ENCODE measurements around the gene SALL2. TPM values are rescaled to one million over a fixed set of nuclear protein-coding genes. Genes with fewer than 3 reads are reported as not detected.

The SALL2 gene
- total RNA-seq (2.8 TPM), polyA plus RNA-seq (1 to 10 TPM in 3 of 4 donors, under 1 TPM in 1; 0.73 to 2.1 (median 1.9) TPM)

DNA sequence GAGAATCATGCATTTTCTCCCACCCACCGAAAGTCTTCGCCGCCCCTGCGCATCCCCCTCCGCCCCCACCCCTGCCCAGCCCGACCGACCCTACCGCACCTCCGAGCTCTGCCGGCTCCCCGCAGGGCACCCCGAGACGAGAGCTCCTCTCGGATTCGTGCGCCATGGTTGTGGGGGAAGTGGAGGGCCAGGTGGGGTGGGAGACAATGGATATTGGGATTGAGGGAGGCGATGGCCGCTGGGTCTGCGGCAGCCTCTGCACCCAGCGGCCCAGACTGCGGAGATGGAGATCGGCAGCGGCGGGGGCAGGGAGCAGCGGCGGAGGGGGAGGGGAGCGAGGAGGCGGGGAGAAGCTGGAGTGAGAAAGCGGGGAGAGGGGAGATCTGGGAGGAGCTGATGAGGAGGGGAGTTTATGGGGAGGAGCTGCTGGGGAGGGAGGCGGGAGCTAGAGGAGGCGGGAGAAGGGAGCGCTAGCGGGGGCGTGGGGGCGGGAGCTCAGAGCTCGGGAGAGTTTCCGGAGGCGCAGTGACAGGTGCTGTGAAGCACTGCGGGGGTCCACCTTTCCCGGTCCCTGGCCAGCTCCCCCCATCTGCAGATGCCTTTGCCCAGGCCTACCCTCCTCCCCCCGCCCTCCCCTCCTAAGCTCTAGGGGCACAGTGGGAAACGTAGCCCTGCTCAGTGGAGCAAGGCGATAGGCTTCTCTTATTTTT, at the start of gene SALL2:
Gene SALL2 (minus strand): TSS at position 385 of the 710 bp plus-strand sequence. CDS start 219 bp downstream, at position 166.
- Histone ChIP-seq H3K4me3 (ENCODE audit: low read depth, low read length) (peak within 1 kb of the TSS; percentile 53), H3K4me1 (ENCODE audit: control insufficient read depth, insufficient read depth, low read length, poor library complexity, severe bottlenecking) (peaks cover 11% of the 10 kb centered on the region), H3K36me3 (ENCODE audit: control insufficient read depth, insufficient read depth, low read length) (no peaks in the 10 kb centered on the region), H3K9me3 (ENCODE audit: control insufficient read depth in 2 of 2, low read length in 2 of 2) (no peaks in the 10 kb centered on the region), H3K27ac (ENCODE audit: insufficient read depth, low read length, poor library complexity, severe bottlenecking) (no peak within 1 kb of the TSS), H3K27me3 (ENCODE audit: control insufficient read depth, insufficient read depth, low read length) (no peaks in the 10 kb centered on the region)
- Mint-ChIP-seq H3K4me1 (peaks cover 0 to 22% (median 6%) of the 10 kb centered on the region in 4 donors), H3K4me3 (peak within 1 kb of the TSS; percentile 88 to 91 (median 90)), H3K27me3 (peaks cover 24% of the 10 kb centered on the region), H3K36me3 (no peaks in the 10 kb centered on the region), H3K27ac (peak within 1 kb of the TSS; percentile 32 to 95 (median 61)), H3K9me3 (no peaks in the 10 kb centered on the region)
- ATAC-seq (ENCODE audit: low read depth in 2 of 2): peak; percentile 60 to 61
- peak; percentile 32 to 63 (median 58) for DNase-seq

DNA sequence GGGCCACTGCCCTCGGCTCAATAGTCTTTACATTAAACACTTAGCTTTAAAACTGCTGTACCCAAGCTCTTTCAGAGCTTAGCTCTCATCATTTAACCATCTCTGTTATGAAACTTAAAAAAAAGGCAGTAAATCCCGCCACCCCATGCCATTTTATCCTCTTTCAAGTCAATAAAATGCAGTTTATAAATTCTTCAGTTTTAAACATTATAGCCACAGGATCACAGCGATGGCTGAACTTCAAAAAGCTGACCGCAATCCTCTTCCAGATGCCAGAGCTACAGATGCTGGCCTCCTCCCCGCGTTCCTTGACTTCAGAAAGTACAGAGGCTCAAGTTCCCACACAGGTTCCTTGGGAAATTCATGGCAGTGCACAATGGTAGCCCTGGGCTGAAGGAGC, 49.5 kb upstream of the SALL2 start:
- Histone ChIP-seq H3K4me1 (ENCODE audit: control insufficient read depth, insufficient read depth, low read length, poor library complexity, severe bottlenecking) (no peaks in the 10 kb centered on the region), H3K36me3 (ENCODE audit: control insufficient read depth, insufficient read depth, low read length) (no peaks in the 10 kb centered on the region), H3K27me3 (ENCODE audit: control insufficient read depth, insufficient read depth, low read length) (peaks cover 3% of the 10 kb centered on the region), H3K27ac (ENCODE audit: insufficient read depth, low read length, poor library complexity, severe bottlenecking) (no peak overlapping the region), H3K4me3 (ENCODE audit: low read depth, low read length) (no peak overlapping the region), H3K9me3 (ENCODE audit: control insufficient read depth in 2 of 2, low read length in 2 of 2) (no peaks in the 10 kb centered on the region)
- Mint-ChIP-seq H3K9me3 (peaks cover 0 to 6% (median 3%) of the 10 kb centered on the region in 7 donors), H3K27ac (no peak overlapping the region), H3K36me3 (no peaks in the 10 kb centered on the region), H3K4me3 (no peak overlapping the region), H3K4me1 (no peaks in the 10 kb centered on the region), H3K27me3 (peaks cover 26% of the 10 kb centered on the region)
- ATAC-seq (ENCODE audit: low read depth in 2 of 2) (no peak), DNase-seq (no peak)

DNA sequence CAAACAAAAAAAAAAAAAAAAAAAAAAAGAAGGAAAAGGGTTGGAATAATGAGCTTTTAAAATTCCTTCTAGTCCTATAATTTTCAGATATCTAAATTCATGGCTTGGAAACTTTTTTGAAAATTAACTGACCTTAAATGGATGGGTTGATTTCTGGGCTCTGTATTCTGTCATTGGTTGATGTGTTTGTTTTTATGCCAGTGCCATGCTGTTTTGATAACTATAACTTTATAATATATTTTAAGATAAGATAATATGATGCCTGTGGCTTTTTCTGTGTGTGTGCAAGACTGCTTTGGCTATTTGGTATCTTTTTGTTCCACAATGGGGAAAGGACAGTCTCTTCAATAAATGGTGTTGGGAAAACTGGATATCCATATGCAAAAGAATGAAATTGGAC, 46.5 kb upstream of the SALL2 start:
- Histone ChIP-seq H3K9me3 (ENCODE audit: control insufficient read depth in 2 of 2, low read length in 2 of 2) (no peaks in the 10 kb centered on the region), H3K27ac (ENCODE audit: insufficient read depth, low read length, poor library complexity, severe bottlenecking) (no peak overlapping the region), H3K36me3 (ENCODE audit: control insufficient read depth, insufficient read depth, low read length) (no peaks in the 10 kb centered on the region), H3K4me1 (ENCODE audit: control insufficient read depth, insufficient read depth, low read length, poor library complexity, severe bottlenecking) (no peaks in the 10 kb centered on the region), H3K4me3 (ENCODE audit: low read depth, low read length) (no peak overlapping the region), H3K27me3 (ENCODE audit: control insufficient read depth, insufficient read depth, low read length) (peaks cover 3% of the 10 kb centered on the region)
- peaks cover 0 to 6% (median 3%) of the 10 kb centered on the region in 7 donors for H3K9me3 Mint-ChIP-seq
- ATAC-seq (ENCODE audit: low read depth in 2 of 2): no peak
- no peak for DNase-seq
- H3K27ac Mint-ChIP-seq: no peak overlapping the region
- no peaks in the 10 kb centered on the region for H3K36me3 Mint-ChIP-seq
- no peaks in the 10 kb centered on the region for H3K4me1 Mint-ChIP-seq
- peaks cover 31% of the 10 kb centered on the region for H3K27me3 Mint-ChIP-seq
- H3K4me3 Mint-ChIP-seq: no peak overlapping the region

DNA sequence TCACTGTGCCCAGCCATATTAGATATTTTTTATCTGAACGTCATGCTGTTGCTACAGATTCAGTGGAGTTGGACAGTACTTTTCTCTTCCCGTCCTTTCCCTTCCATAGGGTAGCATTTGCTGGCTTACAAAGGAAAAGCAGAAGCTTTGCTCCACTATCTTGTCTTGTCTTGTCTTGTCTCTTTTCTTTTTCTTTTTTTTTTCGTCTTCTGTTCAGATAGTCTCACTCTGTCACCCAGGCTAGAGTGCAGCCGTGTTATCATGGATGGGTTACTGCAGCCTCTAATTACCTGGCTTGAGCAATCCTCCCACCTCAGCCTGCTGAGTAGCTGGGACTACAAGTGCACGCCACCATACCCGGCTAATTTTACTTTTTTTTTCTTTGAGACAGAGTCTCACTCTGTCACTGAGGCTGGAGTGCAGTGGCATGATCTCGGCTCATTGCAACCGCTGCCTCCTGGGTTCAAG, 32.6 kb upstream of the SALL2 start:
- Histone ChIP-seq H3K27ac (ENCODE audit: insufficient read depth, low read length, poor library complexity, severe bottlenecking) (no peak overlapping the region), H3K4me1 (ENCODE audit: control insufficient read depth, insufficient read depth, low read length, poor library complexity, severe bottlenecking) (peaks cover 6% of the 10 kb centered on the region), H3K9me3 (ENCODE audit: control insufficient read depth in 2 of 2, low read length in 2 of 2) (no peaks in the 10 kb centered on the region), H3K4me3 (ENCODE audit: low read depth, low read length) (no peak overlapping the region), H3K36me3 (ENCODE audit: control insufficient read depth, insufficient read depth, low read length) (no peaks in the 10 kb centered on the region), H3K27me3 (ENCODE audit: control insufficient read depth, insufficient read depth, low read length) (no peaks in the 10 kb centered on the region)
- H3K27me3 Mint-ChIP-seq: peaks cover 4% of the 10 kb centered on the region
- H3K4me1 Mint-ChIP-seq: peaks cover 2 to 8% (median 6%) of the 10 kb centered on the region in 4 donors
- peaks cover 0 to 1% (median 0%) of the 10 kb centered on the region in 7 donors for H3K9me3 Mint-ChIP-seq
- DNase-seq: no peak
- peak overlapping the region in 1 of 3 donors; percentile 48 for H3K27ac Mint-ChIP-seq
- H3K36me3 Mint-ChIP-seq: peaks cover 2% of the 10 kb centered on the region
- no peak overlapping the region for H3K4me3 Mint-ChIP-seq
- no peak for ATAC-seq (ENCODE audit: low read depth in 2 of 2)

DNA sequence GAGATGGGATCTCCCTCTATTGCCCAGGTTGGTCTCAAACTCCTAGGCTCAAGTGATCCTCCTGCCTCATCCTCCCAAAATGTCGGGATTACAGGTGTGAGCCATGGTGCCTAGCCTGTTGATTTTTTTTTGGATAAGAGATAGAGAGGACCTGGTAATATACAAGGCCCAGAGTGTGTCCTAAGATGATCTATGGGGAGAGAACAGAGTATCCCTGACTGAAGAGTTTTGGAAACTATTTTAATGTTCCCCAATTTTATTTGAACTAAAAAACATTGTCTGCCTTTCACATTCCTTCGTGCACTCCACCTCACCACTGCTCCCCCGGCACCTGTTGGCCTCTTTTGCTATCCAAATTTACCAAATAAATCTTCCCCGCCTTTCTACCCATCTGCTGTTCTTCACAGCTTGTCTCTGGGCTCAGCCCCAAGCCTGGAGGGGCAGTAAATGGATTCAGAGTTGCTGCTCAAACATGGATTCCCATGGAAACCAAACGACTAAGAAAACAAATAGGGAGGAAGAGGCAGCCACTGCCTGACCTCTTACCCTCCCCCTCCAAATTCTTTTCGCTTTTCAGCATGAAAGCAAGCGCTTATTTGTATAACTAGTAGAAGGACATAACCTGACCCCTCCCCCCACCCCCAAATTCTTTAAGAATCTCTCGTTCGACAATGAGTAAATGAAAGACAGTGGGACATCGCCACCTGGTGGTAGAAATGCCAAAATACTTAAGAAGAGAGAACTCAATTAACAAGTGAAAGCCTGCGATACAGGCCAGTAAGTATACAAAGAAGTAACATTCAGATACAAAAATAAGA, 31.1 kb upstream of the SALL2 start:
- ATAC-seq (ENCODE audit: low read depth in 2 of 2) (peak; percentile 62 to 70), DNase-seq (peak; percentile 66 to 89 (median 77))
- peaks cover 2 to 8% (median 6%) of the 10 kb centered on the region in 4 donors for H3K4me1 Mint-ChIP-seq
- H3K4me3 Mint-ChIP-seq: peak overlapping the region in 2 of 4 donors; percentile 7 to 71
- H3K27ac Mint-ChIP-seq: peak overlapping the region in 2 of 3 donors; percentile 74
- Histone ChIP-seq H3K27me3 (ENCODE audit: control insufficient read depth, insufficient read depth, low read length) (no peaks in the 10 kb centered on the region), H3K9me3 (ENCODE audit: control insufficient read depth in 2 of 2, low read length in 2 of 2) (no peaks in the 10 kb centered on the region), H3K4me1 (ENCODE audit: control insufficient read depth, insufficient read depth, low read length, poor library complexity, severe bottlenecking) (peaks cover 6% of the 10 kb centered on the region), H3K4me3 (ENCODE audit: low read depth, low read length) (peak overlapping the region; percentile 65), H3K27ac (ENCODE audit: insufficient read depth, low read length, poor library complexity, severe bottlenecking) (no peak overlapping the region), H3K36me3 (ENCODE audit: control insufficient read depth, insufficient read depth, low read length) (no peaks in the 10 kb centered on the region)
- H3K27me3 Mint-ChIP-seq: peaks cover 4% of the 10 kb centered on the region
- H3K36me3 Mint-ChIP-seq: peaks cover 3% of the 10 kb centered on the region
- peaks cover 0 to 1% (median 0%) of the 10 kb centered on the region in 7 donors for H3K9me3 Mint-ChIP-seq

DNA sequence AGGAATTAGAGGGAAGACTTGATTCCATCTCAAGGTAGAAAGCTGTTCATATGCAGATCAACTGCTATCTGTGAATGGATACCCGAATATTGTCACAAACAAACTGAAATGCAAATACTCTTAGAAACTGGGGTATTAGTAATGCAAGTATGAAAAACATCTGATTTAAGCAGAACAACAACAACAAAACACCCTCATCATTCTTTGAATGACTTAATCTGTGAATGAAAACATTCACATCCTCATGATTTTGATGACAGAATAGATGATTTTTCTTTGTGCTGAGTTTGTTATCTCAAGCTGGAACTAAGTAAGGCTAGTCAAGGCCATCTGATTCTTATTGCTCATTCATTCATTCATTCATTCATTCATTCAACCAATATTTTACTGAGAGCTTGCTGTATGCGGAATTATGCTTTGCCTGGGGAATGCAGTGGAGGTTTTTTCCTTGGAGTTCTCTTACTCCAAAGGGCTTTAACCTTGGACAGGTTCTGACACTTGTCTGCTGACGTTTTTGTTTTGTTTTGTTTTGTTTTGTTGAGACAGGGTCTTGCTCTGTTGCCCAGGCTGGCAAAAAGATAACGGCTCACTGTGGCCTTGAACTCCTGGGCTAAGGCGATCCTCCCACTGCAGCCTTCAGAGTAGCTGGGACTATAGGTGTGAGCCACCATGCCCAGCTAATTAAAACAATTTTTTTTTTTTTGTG, 30.4 kb upstream of the SALL2 start:
- ATAC-seq (ENCODE audit: low read depth in 2 of 2) (no peak), DNase-seq (no peak)
- no peak overlapping the region for H3K4me3 Mint-ChIP-seq
- H3K4me1 Mint-ChIP-seq: peaks cover 2 to 8% (median 6%) of the 10 kb centered on the region in 4 donors
- H3K4me3 ChIP-seq (ENCODE audit: low read depth, low read length): no peak overlapping the region
- no peak overlapping the region for H3K27ac ChIP-seq (ENCODE audit: insufficient read depth, low read length, poor library complexity, severe bottlenecking)
- no peaks in the 10 kb centered on the region for H3K36me3 ChIP-seq (ENCODE audit: control insufficient read depth, insufficient read depth, low read length)
- peaks cover 4% of the 10 kb centered on the region for H3K27me3 Mint-ChIP-seq
- peaks cover 3% of the 10 kb centered on the region for H3K36me3 Mint-ChIP-seq
- peaks cover 6% of the 10 kb centered on the region for H3K4me1 ChIP-seq (ENCODE audit: control insufficient read depth, insufficient read depth, low read length, poor library complexity, severe bottlenecking)
- no peaks in the 10 kb centered on the region for H3K9me3 ChIP-seq (ENCODE audit: control insufficient read depth in 2 of 2, low read length in 2 of 2)
- no peak overlapping the region for H3K27ac Mint-ChIP-seq
- H3K9me3 Mint-ChIP-seq: peaks cover 0 to 1% (median 0%) of the 10 kb centered on the region in 7 donors
- H3K27me3 ChIP-seq (ENCODE audit: control insufficient read depth, insufficient read depth, low read length): no peaks in the 10 kb centered on the region

DNA sequence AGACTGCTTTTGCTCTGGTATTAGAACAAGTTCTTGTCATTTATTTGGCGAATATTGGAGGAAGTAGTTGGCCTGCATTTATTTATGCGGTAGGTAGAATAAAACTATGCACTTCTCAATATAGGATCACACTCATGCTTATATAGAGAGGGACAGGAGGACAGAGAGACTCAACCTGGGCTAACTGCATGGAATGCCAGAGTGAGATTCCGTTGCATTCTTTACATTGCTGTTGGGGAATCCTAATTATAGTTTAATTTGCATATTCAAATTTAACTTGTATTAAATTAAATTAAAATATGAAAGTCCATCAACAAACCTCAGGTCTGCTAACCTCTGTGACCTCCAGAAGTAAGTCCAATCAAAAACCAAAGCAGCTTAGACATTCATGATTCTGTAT, 27.1 kb upstream of the SALL2 start:
- Mint-ChIP-seq H3K4me3 (no peak overlapping the region), H3K27me3 (peaks cover 4% of the 10 kb centered on the region), H3K27ac (no peak overlapping the region), H3K36me3 (peaks cover 3% of the 10 kb centered on the region), H3K4me1 (peaks cover 2 to 8% (median 6%) of the 10 kb centered on the region in 4 donors), H3K9me3 (peaks cover 0 to 2% (median 0%) of the 10 kb centered on the region in 7 donors)
- no peaks in the 10 kb centered on the region for H3K36me3 ChIP-seq (ENCODE audit: control insufficient read depth, insufficient read depth, low read length)
- H3K27me3 ChIP-seq (ENCODE audit: control insufficient read depth, insufficient read depth, low read length): no peaks in the 10 kb centered on the region
- H3K4me1 ChIP-seq (ENCODE audit: control insufficient read depth, insufficient read depth, low read length, poor library complexity, severe bottlenecking): peaks cover 6% of the 10 kb centered on the region
- no peak overlapping the region for H3K4me3 ChIP-seq (ENCODE audit: low read depth, low read length)
- H3K27ac ChIP-seq (ENCODE audit: insufficient read depth, low read length, poor library complexity, severe bottlenecking): no peak overlapping the region
- no peak for ATAC-seq (ENCODE audit: low read depth in 2 of 2)
- DNase-seq: no peak
- H3K9me3 ChIP-seq (ENCODE audit: control insufficient read depth in 2 of 2, low read length in 2 of 2): no peaks in the 10 kb centered on the region

Data from CD4-positive, CD25-positive, alpha-beta regulatory T cell (primary cell).